Liver (tissue), 3 donors: ENCODE results near the gene BRSK2.

Experiments used
- CTCF ChIP-seq: fragments of 150-350 bp; IDR thresholded peaks from 2 replicates; pipeline ENCODE4 v1.5.1; 2017; ENCODE audit warnings: improper control_type of control experiment, low read depth, low read length; ENCODE audit not compliant: missing input control
- FOXA1 ChIP-seq: IDR thresholded peaks from 2 replicates; pipeline ENCODE4 v1.6.1; 2016; ENCODE audit warnings: antibody characterized with exemption
- GABPA ChIP-seq, 2 donors: IDR thresholded peaks in 1 of 2; conservative IDR thresholded peaks in 1 of 2; 2 replicates each; pipeline ENCODE4 v1.6.1; 2016; ENCODE audit warnings: antibody characterized with exemption in 2 of 2, mild to moderate bottlenecking in 1 of 2, moderate library complexity in 1 of 2
- JUND ChIP-seq, 2 donors: IDR thresholded peaks; 2 replicates each; pipeline ENCODE4 v1.6.1; 2016; ENCODE audit warnings: antibody characterized with exemption in 2 of 2
- MAX ChIP-seq: IDR thresholded peaks from 2 replicates; pipeline ENCODE4 v1.6.1; 2016; ENCODE audit warnings: antibody characterized with exemption
- TAF1 ChIP-seq: conservative IDR thresholded peaks from 2 replicates; pipeline ENCODE4 v1.6.1; 2016; ENCODE audit warnings: antibody characterized with exemption, mild to moderate bottlenecking
- YY1 ChIP-seq: IDR thresholded peaks from 2 replicates; pipeline ENCODE4 v1.6.1; 2016; ENCODE audit warnings: antibody characterized with exemption, mild to moderate bottlenecking
- donor health status: healthy.
- donor health status: healthy.

GRCh38 chr11:1485504-1485885 lies 95.8 kb downstream of the BRSK2 start:
- TF ChIP-seq GABPA (IDR thresholded peaks at IDR 0.05 in 1 of 2, conservative IDR thresholded peaks at IDR 0.05 in 1 of 2): no peak
- TF ChIP-seq CTCF: no peak
- TF ChIP-seq JUND (IDR thresholded peaks at IDR 0.05): no peak
- no peak for TF ChIP-seq YY1
- TF ChIP-seq FOXA1: no peak
- no peak for TF ChIP-seq MAX
- TF ChIP-seq TAF1: no peak
